Measurements from ENCODE around the gene NISCH. TPM values are rescaled to one million over a fixed set of nuclear protein-coding genes. Genes with fewer than 3 reads are reported as not detected.

The NISCH gene
- total RNA-seq, 1 experiment from 2014 or later, result 72.8 TPM

DNA sequence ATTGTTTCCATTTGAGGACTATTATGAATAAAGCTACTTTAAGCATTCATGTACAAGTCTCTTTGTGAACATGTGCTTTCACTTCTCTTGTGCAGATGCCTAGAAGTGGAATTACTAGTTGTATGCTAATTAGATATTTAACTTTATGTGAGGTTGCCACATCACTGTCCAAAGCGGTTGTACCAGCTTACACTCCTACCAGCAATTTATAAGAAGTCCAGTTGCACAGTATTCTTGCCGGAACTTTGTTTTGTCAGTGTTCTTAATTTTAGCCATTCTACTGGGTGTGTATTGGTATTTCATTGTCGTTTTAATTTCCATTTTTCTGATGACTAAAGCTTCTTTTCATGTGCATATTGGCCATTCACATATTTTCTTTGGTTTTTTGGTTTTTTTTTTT lies 39.6 kb upstream of the NISCH start:
- H3K9me2 ChIP-seq (ENCODE audit: insufficient read depth), result no peaks in the 10 kb centered on the region
- POLR2A ChIA-PET, result no interaction called here
- intact Hi-C loops (cut with micrococcal nuclease), result no loop called here
- no peak for DNase-seq (ENCODE audit: low read depth, low spot score)
- no peaks in the 10 kb centered on the region for H3K9me3 ChIP-seq (ENCODE audit: control insufficient read depth in 1 of 2, insufficient read depth in 1 of 2, low read depth in 1 of 2, low read length in 2 of 2)
- RAD21 ChIA-PET (ENCODE audit: low non-redundant PET in 1 of 2, low total read pairs in 2 of 2, uncharacterized antibody in 2 of 2, unreplicated experiment in 2 of 2), result no interaction called here
- no peak for TF ChIP-seq SP1 (IDR thresholded peaks at IDR 0.05; ENCODE audit: low read depth)
- no peak for TF ChIP-seq JUND (IDR thresholded peaks at IDR 0.05)
- no peak for TF ChIP-seq CBX3 (IDR thresholded peaks at IDR 0.05; ENCODE audit: low read depth)
- TF ChIP-seq EZH2phosphoT487 (IDR thresholded peaks at IDR 0.05; ENCODE audit: borderline replicate concordance), result no peak
- no peak for TF ChIP-seq POLR2AphosphoS5 (IDR thresholded peaks at IDR 0.05; ENCODE audit: low read depth, low read length)
- TF ChIP-seq SIN3A (IDR thresholded peaks at IDR 0.05; ENCODE audit: low read depth), result no peak
- no peak for TF ChIP-seq SRF (IDR thresholded peaks at IDR 0.05; ENCODE audit: low read depth)
- TF ChIP-seq CEBPB (IDR thresholded peaks at IDR 0.05; ENCODE audit: low read depth), result no peak
- H3K4me1 ChIP-seq (ENCODE audit: control insufficient read depth in 1 of 2, insufficient read depth in 2 of 2, low read length in 2 of 2), result peaks cover 5 to 16% of the 10 kb centered on the region in 2 experiments; a peak in 3 of 4 replicates
- H3K4me2 ChIP-seq (ENCODE audit: low read length), result no peak overlapping the region
- H3K9ac ChIP-seq (ENCODE audit: low read length), result no peak overlapping the region
- H3K4me3 ChIP-seq (replicated peaks in 1 of 2; ENCODE audit: low read depth in 1 of 2, low read length in 2 of 2), result no peak overlapping the region
- no peaks in the 10 kb centered on the region for H3K36me3 ChIP-seq (ENCODE audit: control insufficient read depth in 1 of 2, insufficient read depth in 2 of 2, low read length in 2 of 2)
- CTCF ChIA-PET, result no interaction called here
- BruUV-seq (replicated peaks), result no TSS peak
- H3K27ac ChIP-seq (ENCODE audit: low read depth, low read length), result no peak overlapping the region
- no peaks in the 10 kb centered on the region for H4K20me1 ChIP-seq (ENCODE audit: insufficient read depth)
- peaks cover 3% of the 10 kb centered on the region for H3K79me2 ChIP-seq (ENCODE audit: insufficient read depth, low read length)
- no peaks in the 10 kb centered on the region for H3K27me3 ChIP-seq (ENCODE audit: insufficient read depth, low read length)
- no peak for ATAC-seq
- no peak overlapping the region for H2AFZ ChIP-seq (ENCODE audit: low read depth, low read length, poor library complexity, severe bottlenecking)

DNA sequence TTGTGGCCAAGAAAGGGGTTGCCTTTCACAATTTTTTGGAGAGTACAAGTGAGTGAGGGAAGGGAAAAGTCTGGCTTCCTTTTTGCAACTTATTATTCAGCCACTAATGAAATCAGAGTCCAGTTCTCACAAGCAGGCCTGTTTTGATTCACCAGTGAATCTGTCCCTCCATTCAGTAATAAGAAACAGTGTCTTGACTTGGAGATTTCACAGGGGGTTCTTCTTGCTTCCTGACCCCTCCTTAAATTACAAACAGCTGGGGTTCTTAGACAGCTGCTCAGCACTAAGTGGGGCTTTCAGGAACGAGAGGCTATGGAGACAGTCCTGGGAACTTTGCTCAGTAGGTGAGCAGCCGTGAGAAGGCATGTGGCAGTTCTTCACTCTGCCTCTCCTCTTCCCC lies 35.0 kb upstream of the NISCH start:
- Histone ChIP-seq H3K4me1 (ENCODE audit: control insufficient read depth in 1 of 2, insufficient read depth in 2 of 2, low read length in 2 of 2) (no peaks in the 10 kb centered on the region), H3K27me3 (ENCODE audit: insufficient read depth, low read length) (no peaks in the 10 kb centered on the region), H3K9me3 (ENCODE audit: control insufficient read depth in 1 of 2, insufficient read depth in 1 of 2, low read depth in 1 of 2, low read length in 2 of 2) (no peaks in the 10 kb centered on the region), H3K27ac (ENCODE audit: low read depth, low read length) (no peak overlapping the region), H4K20me1 (ENCODE audit: insufficient read depth) (no peaks in the 10 kb centered on the region), H3K79me2 (ENCODE audit: insufficient read depth, low read length) (no peaks in the 10 kb centered on the region), H3K4me2 (ENCODE audit: low read length) (no peak overlapping the region), H3K4me3 (replicated peaks in 1 of 2; ENCODE audit: low read depth in 1 of 2, low read length in 2 of 2) (no peak overlapping the region), H3K9ac (ENCODE audit: low read length) (no peak overlapping the region), H3K36me3 (ENCODE audit: control insufficient read depth in 1 of 2, insufficient read depth in 2 of 2, low read length in 2 of 2) (no peaks in the 10 kb centered on the region), H3K9me2 (ENCODE audit: insufficient read depth) (no peaks in the 10 kb centered on the region), H2AFZ (ENCODE audit: low read depth, low read length, poor library complexity, severe bottlenecking) (no peak overlapping the region)
- no peak for DNase-seq (ENCODE audit: low read depth, low spot score)
- POLR2A ChIA-PET, result no interaction called here
- intact Hi-C loops (cut with micrococcal nuclease), result no loop called here
- no peak for ATAC-seq
- CTCF ChIA-PET, result no interaction called here
- RAD21 ChIA-PET (ENCODE audit: low non-redundant PET in 1 of 2, low total read pairs in 2 of 2, uncharacterized antibody in 2 of 2, unreplicated experiment in 2 of 2), result no interaction called here
- BruUV-seq (replicated peaks), result no TSS peak
- no peak for TF ChIP-seq CEBPB (IDR thresholded peaks at IDR 0.05; ENCODE audit: low read depth)
- no peak for TF ChIP-seq EGR1 (IDR thresholded peaks at IDR 0.05; ENCODE audit: low read depth)
- TF ChIP-seq POLR2AphosphoS5 (IDR thresholded peaks at IDR 0.05; ENCODE audit: low read depth, low read length), result no peak
- no peak for TF ChIP-seq CBX3 (IDR thresholded peaks at IDR 0.05; ENCODE audit: low read depth)
- TF ChIP-seq, protein P1, sequence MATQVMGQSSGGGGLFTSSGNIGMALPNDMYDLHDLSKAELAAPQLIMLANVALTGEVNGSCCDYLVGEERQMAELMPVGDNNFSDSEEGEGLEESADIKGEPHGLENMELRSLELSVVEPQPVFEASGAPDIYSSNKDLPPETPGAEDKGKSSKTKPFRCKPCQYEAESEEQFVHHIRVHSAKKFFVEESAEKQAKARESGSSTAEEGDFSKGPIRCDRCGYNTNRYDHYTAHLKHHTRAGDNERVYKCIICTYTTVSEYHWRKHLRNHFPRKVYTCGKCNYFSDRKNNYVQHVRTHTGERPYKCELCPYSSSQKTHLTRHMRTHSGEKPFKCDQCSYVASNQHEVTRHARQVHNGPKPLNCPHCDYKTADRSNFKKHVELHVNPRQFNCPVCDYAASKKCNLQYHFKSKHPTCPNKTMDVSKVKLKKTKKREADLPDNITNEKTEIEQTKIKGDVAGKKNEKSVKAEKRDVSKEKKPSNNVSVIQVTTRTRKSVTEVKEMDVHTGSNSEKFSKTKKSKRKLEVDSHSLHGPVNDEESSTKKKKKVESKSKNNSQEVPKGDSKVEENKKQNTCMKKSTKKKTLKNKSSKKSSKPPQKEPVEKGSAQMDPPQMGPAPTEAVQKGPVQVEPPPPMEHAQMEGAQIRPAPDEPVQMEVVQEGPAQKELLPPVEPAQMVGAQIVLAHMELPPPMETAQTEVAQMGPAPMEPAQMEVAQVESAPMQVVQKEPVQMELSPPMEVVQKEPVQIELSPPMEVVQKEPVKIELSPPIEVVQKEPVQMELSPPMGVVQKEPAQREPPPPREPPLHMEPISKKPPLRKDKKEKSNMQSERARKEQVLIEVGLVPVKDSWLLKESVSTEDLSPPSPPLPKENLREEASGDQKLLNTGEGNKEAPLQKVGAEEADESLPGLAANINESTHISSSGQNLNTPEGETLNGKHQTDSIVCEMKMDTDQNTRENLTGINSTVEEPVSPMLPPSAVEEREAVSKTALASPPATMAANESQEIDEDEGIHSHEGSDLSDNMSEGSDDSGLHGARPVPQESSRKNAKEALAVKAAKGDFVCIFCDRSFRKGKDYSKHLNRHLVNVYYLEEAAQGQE (IDR thresholded peaks at IDR 0.05; ENCODE audit: low read depth), result no peak
- TF ChIP-seq ELF1 (IDR thresholded peaks at IDR 0.05; ENCODE audit: borderline replicate concordance, low read depth), result no peak
- no peak for TF ChIP-seq ZFX (IDR thresholded peaks at IDR 0.05)
- no peak for TF ChIP-seq FOSL1 (IDR thresholded peaks at IDR 0.05; ENCODE audit: low read depth)
- no peak for TF ChIP-seq RAD21 (IDR thresholded peaks at IDR 0.05; ENCODE audit: low read depth)
- no peak for TF ChIP-seq JUND (IDR thresholded peaks at IDR 0.05)
- TF ChIP-seq SP1 (IDR thresholded peaks at IDR 0.05; ENCODE audit: low read depth), result no peak
- TF ChIP-seq, protein P2, sequence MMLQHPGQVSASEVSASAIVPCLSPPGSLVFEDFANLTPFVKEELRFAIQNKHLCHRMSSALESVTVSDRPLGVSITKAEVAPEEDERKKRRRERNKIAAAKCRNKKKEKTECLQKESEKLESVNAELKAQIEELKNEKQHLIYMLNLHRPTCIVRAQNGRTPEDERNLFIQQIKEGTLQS (IDR thresholded peaks at IDR 0.05), result no peak

Measured in HCT116 (cell line).